Gastroesophageal sphincter (tissue), 4 donors: ENCODE measurements around the gene EEF2K. TPM values are rescaled to one million over a fixed set of nuclear protein-coding genes. Genes with fewer than 3 reads are reported as not detected.
"Not testable (repeated sequence)": the region's sequence is repeated elsewhere in the genome, so short reads cannot be mapped to it uniquely, and the experiment has no call there.

Source experiments
- ATAC-seq: fragments of 150-250 bp; one replicate; pipeline ENCODE4 v1.9.1; 2016; ENCODE audit warnings: mild to moderate bottlenecking, moderate library complexity
- H3K27ac ChIP-seq, 4 donors: fragments of 200-600 bp; sonication (generic) in 3 of 4; 1 replicate in 3 of 4; 2 replicates in 1 of 4; pipeline ENCODE4 v1.5.1; 2016 to 2019
- H3K27me3 ChIP-seq: fragments of 200-600 bp; sonication (generic); one replicate; pipeline ENCODE4 v1.5.1; 2019
- H3K36me3 ChIP-seq, 2 donors: fragments of 200-600 bp; sonication (generic); one replicate each; pipeline ENCODE4 v1.5.1; 2019; ENCODE audit warnings: control low read depth in 1 of 2
- H3K4me1 ChIP-seq, 3 donors: fragments of 200-600 bp; sonication (generic); 1 replicate in 2 of 3; 2 replicates in 1 of 3; pipeline ENCODE4 v1.5.1; 2016 to 2019; ENCODE audit warnings: control low read depth in 2 of 3
- H3K4me3 ChIP-seq, 2 donors: fragments of 200-600 bp; sonication (generic); one replicate each; pipeline ENCODE4 v1.5.1; 2019; ENCODE audit warnings: mild to moderate bottlenecking in 1 of 2, moderate library complexity in 1 of 2
- H3K9me3 ChIP-seq, 3 donors: fragments of 200-600 bp; sonication (generic); one replicate each; pipeline ENCODE4 v1.5.1; 2017 to 2019; ENCODE audit warnings: control low read depth in 2 of 3
- EP300 ChIP-seq: sonication (generic); formaldehyde crosslinking; IDR thresholded peaks from one replicate; pipeline ENCODE4 v1.6.1; 2017; ENCODE audit warnings: antibody characterized with exemption, mild to moderate bottlenecking
- POLR2A ChIP-seq, 2 donors: fragments of 450-650 bp; IDR thresholded peaks; one replicate each; pipeline ENCODE4 v1.6.1; 2017; ENCODE audit warnings: antibody characterized with exemption in 2 of 2, mild to moderate bottlenecking in 2 of 2, moderate library complexity in 1 of 2
- POLR2AphosphoS5 ChIP-seq: sonication (generic); formaldehyde crosslinking; IDR thresholded peaks from one replicate; pipeline ENCODE4 v1.6.1; 2017; ENCODE audit warnings: antibody characterized with exemption
- WGBS, 2 donors: methylation state at CpG; one replicate each; pipeline ENCODE4 v1.1.5; 2018; ENCODE audit warnings: low coverage in 1 of 2; 5-methylcytosine and 5-hydroxymethylcytosine counted together
- total RNA-seq, 4 donors: library from RNA; depleted of rRNA; stranded (reverse); fragments of >200 nt; gene quantifications; one replicate each; pipeline ENCODE4 v1.1.0, GENCODE V29; 2016
- TF ChIP-seq, protein P1 (sequence below), 4 experiments: fragments of 200-600 bp in 2 of 4; fragments of 450-650 bp in 2 of 4; sonication (generic) in 1 of 4; IDR thresholded peaks; one replicate each; pipeline ENCODE4 v1.5.1; 2017 to 2019; ENCODE audit warnings: antibody characterized with exemption in 4 of 4, mild to moderate bottlenecking in 2 of 4, moderate library complexity in 2 of 4

EEF2K gene
- total RNA-seq, 4 donors from 2014 or later = 31.3 to 38.9 (median 34.8) TPM

DNA sequence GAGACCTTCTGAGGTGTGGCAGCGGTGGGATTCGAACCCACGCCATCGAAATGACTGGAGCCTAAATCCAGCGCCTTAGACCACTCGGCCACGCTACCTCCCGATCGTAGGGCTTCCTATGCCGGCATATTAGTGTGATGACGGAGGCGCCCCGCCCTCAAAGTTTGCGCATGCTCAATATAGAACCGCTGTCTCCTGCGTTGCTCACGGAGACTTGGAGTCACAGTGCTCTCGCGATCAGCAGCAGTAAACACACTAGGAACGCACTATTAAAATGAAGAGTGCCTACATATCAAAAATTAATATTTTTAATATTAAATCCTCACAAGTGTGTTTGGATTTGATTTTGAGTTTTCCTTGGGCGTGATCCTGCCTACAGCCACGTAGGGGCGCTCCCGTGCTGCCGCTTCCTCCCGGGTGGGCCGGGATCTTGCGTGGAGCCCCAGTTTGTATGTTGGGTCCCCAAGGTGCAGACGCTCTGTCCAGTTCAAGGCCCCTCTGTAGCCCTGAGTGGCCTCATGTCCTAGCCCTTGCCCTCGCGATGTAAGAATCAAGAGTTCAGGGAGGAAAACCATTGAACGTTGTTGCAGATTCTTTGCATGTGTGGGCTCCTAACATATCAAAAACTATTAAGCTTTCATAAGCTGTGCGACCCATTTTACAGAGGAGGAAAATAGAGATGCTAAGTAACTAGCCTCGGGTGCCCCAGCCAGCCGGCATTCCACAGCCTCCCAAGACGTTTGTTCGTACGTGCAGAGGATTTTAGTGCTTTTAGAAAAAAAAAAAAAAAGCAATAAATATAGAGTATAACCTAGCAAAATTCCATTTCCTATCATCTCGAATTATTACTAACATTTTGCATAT lies 10.2 kb upstream of the EEF2K start:
- no peaks in the 10 kb centered on the region for H3K9me3 ChIP-seq
- no peaks in the 10 kb centered on the region for H3K27me3 ChIP-seq
- H3K27ac ChIP-seq = peak overlapping the region; percentile 76 to 95 (median 84)
- TF ChIP-seq, protein P1, sequence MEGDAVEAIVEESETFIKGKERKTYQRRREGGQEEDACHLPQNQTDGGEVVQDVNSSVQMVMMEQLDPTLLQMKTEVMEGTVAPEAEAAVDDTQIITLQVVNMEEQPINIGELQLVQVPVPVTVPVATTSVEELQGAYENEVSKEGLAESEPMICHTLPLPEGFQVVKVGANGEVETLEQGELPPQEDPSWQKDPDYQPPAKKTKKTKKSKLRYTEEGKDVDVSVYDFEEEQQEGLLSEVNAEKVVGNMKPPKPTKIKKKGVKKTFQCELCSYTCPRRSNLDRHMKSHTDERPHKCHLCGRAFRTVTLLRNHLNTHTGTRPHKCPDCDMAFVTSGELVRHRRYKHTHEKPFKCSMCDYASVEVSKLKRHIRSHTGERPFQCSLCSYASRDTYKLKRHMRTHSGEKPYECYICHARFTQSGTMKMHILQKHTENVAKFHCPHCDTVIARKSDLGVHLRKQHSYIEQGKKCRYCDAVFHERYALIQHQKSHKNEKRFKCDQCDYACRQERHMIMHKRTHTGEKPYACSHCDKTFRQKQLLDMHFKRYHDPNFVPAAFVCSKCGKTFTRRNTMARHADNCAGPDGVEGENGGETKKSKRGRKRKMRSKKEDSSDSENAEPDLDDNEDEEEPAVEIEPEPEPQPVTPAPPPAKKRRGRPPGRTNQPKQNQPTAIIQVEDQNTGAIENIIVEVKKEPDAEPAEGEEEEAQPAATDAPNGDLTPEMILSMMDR (IDR thresholded peaks at IDR 0.05) = peak; percentile 82 to 97 (median 87)
- TF ChIP-seq EP300 = no peak
- peak; percentile 21 to 44 for TF ChIP-seq POLR2A (IDR thresholded peaks at IDR 0.05)
- no peak for TF ChIP-seq POLR2AphosphoS5
- WGBS, 2 donors = 1 to 2% methylated on average over 31 to 32 of the region's 39 CpGs
- H3K4me1 ChIP-seq = peaks cover 0 to 57% (median 7%) of the 10 kb centered on the region in 3 donors
- peak; percentile 32 for ATAC-seq
- no peaks in the 10 kb centered on the region for H3K36me3 ChIP-seq
- H3K4me3 ChIP-seq = peak overlapping the region; percentile 57 to 66

GRCh38 chr16:22196559-22197168 lies 9.4 kb upstream of the EEF2K start:
- WGBS, 2 donors = 38 to 39% methylated on average over 13 to 20 of the region's 20 CpGs
- not testable (repeated sequence) for H3K36me3 ChIP-seq, H3K27me3 ChIP-seq, H3K9me3 ChIP-seq, ATAC-seq
- Histone ChIP-seq H3K4me3 (peak overlapping the region in 1 of 2 donors; percentile 57), H3K27ac (peak overlapping the region in 2 of 4 donors; percentile 87 to 95), H3K4me1 (peaks cover 0 to 56% (median 7%) of the 10 kb centered on the region in 3 donors)

DNA sequence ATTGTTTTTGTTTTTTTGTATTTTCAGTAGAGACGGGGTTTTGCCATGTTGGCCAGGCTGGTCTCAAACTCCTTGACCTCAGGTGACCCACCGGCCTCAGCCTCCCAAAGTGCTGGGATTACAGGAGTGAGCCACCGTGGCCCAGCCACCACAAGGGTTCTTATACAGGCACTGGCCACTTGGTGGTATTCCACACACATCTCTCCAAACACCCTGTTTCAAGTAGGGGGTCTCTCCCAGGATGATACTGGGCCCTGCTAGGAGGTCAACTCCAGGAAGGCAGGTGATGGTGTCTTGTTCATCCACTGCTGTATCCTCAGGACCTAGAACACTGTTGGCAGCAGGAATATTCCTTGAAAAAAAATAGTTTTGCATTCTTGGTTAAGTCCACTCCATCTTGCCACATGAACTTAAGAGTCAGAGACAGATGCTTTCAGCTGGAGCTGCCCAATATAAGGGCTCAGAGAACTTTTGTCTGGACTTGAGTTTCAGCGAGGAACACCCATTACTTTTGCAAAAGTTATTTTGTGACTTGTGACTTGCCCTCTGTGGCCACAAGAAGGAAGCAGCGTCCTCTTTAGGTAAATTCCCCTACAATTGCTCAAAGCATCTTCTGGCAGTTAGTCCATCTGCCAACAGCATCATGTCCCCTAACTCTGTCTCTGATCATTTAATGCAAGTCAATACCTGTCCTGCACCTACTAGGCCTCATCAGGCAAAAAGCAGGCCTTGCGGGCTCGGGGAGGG lies 7.4 kb upstream of the EEF2K start:
- no peak for ATAC-seq
- H3K9me3 ChIP-seq = no peaks in the 10 kb centered on the region
- H3K27me3 ChIP-seq = no peaks in the 10 kb centered on the region
- WGBS, 2 donors = 76 to 77% methylated on average over 4 of the region's 7 CpGs
- no peak overlapping the region for H3K4me3 ChIP-seq
- H3K27ac ChIP-seq = peak overlapping the region; percentile 32 to 95 (median 86)
- no peak for TF ChIP-seq POLR2AphosphoS5
- TF ChIP-seq EP300 = no peak
- TF ChIP-seq, protein P1 (IDR thresholded peaks at IDR 0.05) = no peak
- no peak for TF ChIP-seq POLR2A (IDR thresholded peaks at IDR 0.05)
- peaks cover 0 to 36% (median 7%) of the 10 kb centered on the region in 3 donors for H3K4me1 ChIP-seq
- no peaks in the 10 kb centered on the region for H3K36me3 ChIP-seq

GRCh38 chr16:22202261-22202637 lies 3.8 kb upstream of the EEF2K start:
- no peak for ATAC-seq
- Histone ChIP-seq H3K27me3 (no peaks in the 10 kb centered on the region), H3K4me1 (peaks cover 0 to 33% (median 7%) of the 10 kb centered on the region in 3 donors), H3K27ac (no peak overlapping the region), H3K36me3 (no peaks in the 10 kb centered on the region), H3K4me3 (no peak overlapping the region), H3K9me3 (no peaks in the 10 kb centered on the region)
- 90 to 100% methylated on average over 2 to 3 of the region's 6 CpGs for WGBS, 2 donors
- TF ChIP-seq POLR2AphosphoS5 = no peak
- no peak for TF ChIP-seq POLR2A (IDR thresholded peaks at IDR 0.05)
- TF ChIP-seq, protein P1 (IDR thresholded peaks at IDR 0.05) = no peak
- no peak for TF ChIP-seq EP300

GRCh38 chr16:22203091-22203490 lies 3.0 kb upstream of the EEF2K start:
- ATAC-seq = no peak
- 88 to 89% methylated on average over 3 to 5 of the region's 5 CpGs for WGBS, 2 donors
- H3K9me3 ChIP-seq = no peaks in the 10 kb centered on the region
- no peak for TF ChIP-seq POLR2AphosphoS5
- TF ChIP-seq, protein P1 (IDR thresholded peaks at IDR 0.05) = no peak
- no peak for TF ChIP-seq POLR2A (IDR thresholded peaks at IDR 0.05)
- TF ChIP-seq EP300 = no peak
- H3K27ac ChIP-seq = no peak overlapping the region
- peaks cover 0 to 41% (median 7%) of the 10 kb centered on the region in 3 donors for H3K4me1 ChIP-seq
- no peaks in the 10 kb centered on the region for H3K27me3 ChIP-seq
- H3K4me3 ChIP-seq = no peak overlapping the region
- no peaks in the 10 kb centered on the region for H3K36me3 ChIP-seq
